ENCODE data around the gene DTL.
"Not testable (repeated sequence)": the region's sequence is repeated elsewhere in the genome, so short reads cannot be mapped to it uniquely, and the experiment has no call there.

The DTL gene

GRCh38 chr1:212035123-212035834, at the start of gene DTL, which contains the start of gene INTS7:
Gene DTL, plus strand, starts transcription at chr1:212035748. Its CDS starts 143 bp downstream, at chr1:212035891.
Gene INTS7, minus strand, starts transcription at chr1:212035557. Its CDS starts 120 bp downstream, at chr1:212035437.
- FAIRE-seq = peak; percentile 98

GRCh38 chr1:211986628-211987254, 48.8 kb upstream of the DTL start:
- FAIRE-seq = no peak

GRCh38 chr1:211991695-211992094, 43.9 kb upstream of the DTL start:
- FAIRE-seq = no peak

GRCh38 chr1:211997426-211997825, 38.1 kb upstream of the DTL start:
- not testable (repeated sequence) for FAIRE-seq

- FAIRE-seq = no peak
Measured at GRCh38 chr1:212002536-212002935, 33.0 kb upstream of the DTL start.

GRCh38 chr1:212004895-212005608, 30.5 kb upstream of the DTL start:
- no peak for FAIRE-seq

- FAIRE-seq = no peak
Measured at GRCh38 chr1:212007178-212007577, 28.4 kb upstream of the DTL start.

GRCh38 chr1:212007886-212008285, 27.7 kb upstream of the DTL start:
- FAIRE-seq = no peak

GRCh38 chr1:212009561-212009960, 26.0 kb upstream of the DTL start:
- no peak for FAIRE-seq

- no peak for FAIRE-seq
Measured at GRCh38 chr1:212010004-212010403, 25.5 kb upstream of the DTL start.

- FAIRE-seq = no peak
Measured at GRCh38 chr1:212012034-212012740, 23.4 kb upstream of the DTL start.

GRCh38 chr1:212013672-212014071, 21.9 kb upstream of the DTL start:
- FAIRE-seq = no peak

GRCh38 chr1:212020975-212021374, 14.6 kb upstream of the DTL start:
- no peak for FAIRE-seq

GRCh38 chr1:212021563-212021962, 14.0 kb upstream of the DTL start:
- no peak for FAIRE-seq

GRCh38 chr1:212022908-212023307, 12.6 kb upstream of the DTL start:
- FAIRE-seq = not testable (repeated sequence)

GRCh38 chr1:212024469-212025149, 10.9 kb upstream of the DTL start:
- FAIRE-seq = no peak

GRCh38 chr1:212027727-212028126, 7.8 kb upstream of the DTL start:
- FAIRE-seq = not testable (repeated sequence)

GRCh38 chr1:212030936-212031528, 4.5 kb upstream of the DTL start:
- no peak for FAIRE-seq

GRCh38 chr1:212034516-212035122, 929 bp upstream of the DTL start:
- no peak for FAIRE-seq

GRCh38 chr1:212035835-212036605, 472 bp downstream of the DTL start:
- FAIRE-seq = no peak

GRCh38 chr1:212037900-212038299, 2.4 kb downstream of the DTL start:
- no peak for FAIRE-seq
